Right ventricle myocardium inferior (tissue), 1 donor: ENCODE results near the gene SPRING1. TPM values are rescaled to one million over a fixed set of nuclear protein-coding genes. Genes with fewer than 3 reads are reported as not detected.
"Not testable (repeated sequence)": the region's sequence is repeated elsewhere in the genome, so short reads cannot be mapped to it uniquely, and the experiment has no call there.

Experiments
- ATAC-seq: fragments of 200-7000 bp; cut with Tn5 transposase; one replicate; pipeline ENCODE4 v1.9.1; 2020; ENCODE audit warnings: mild to moderate bottlenecking, moderate library complexity
- DNase-seq: peaks from one replicate; pipeline ENCODE4 v3.0.0; 2021; ENCODE audit errors: missing footprints
- intact Hi-C: fragments of 100-400 bp; cut with DNase I; formaldehyde crosslinking; loops from one replicate; pipeline ENCODE4 v1.11.0; 2022
- total RNA-seq: library from RNA; stranded (reverse); fragmentation: NEBNext Ultra II Directional; extraction: Animal tissue kit (Norgen Biotek cat#: 25700); gene quantifications from one replicate; pipeline ENCODE4 v1.2.1, GENCODE V29; 2021
- donor health status: DM: no; HTN: yes; CAD: no; lungs with severe emphysema.

The SPRING1 gene
- total RNA-seq, 1 donor from 2014 or later: 9.4 TPM

GRCh38 chr12:116745554-116745953 is 7.7 kb upstream of the SPRING1 start:
- intact Hi-C loops: no loop called here
- DNase-seq: no peak
- no peak for ATAC-seq

- intact Hi-C loops: loop anchor here (5.0 kb wide), 1 partner anchor 73 kb away; no protein-coding TSS in a partner anchor
- no peak for ATAC-seq
Observed at GRCh38 chr12:116744766-116745165, 6.9 kb upstream of the SPRING1 start.

GRCh38 chr12:116742787-116743186 is 4.9 kb upstream of the SPRING1 start:
- not testable (repeated sequence) for DNase-seq, ATAC-seq
- intact Hi-C loops: loop anchor here (5.0 kb wide), 1 partner anchor 75 kb away; no protein-coding TSS in a partner anchor

More at GRCh38 chr12:116744766-116745165, 6.9 kb upstream of the SPRING1 start:
- DNase-seq: no peak

GRCh38 chr12:116739381-116739887 is 1.6 kb upstream of the SPRING1 start:
- no peak for DNase-seq
- intact Hi-C loops: no loop called here
- ATAC-seq: no peak

GRCh38 chr12:116736962-116737773 is 701 bp downstream of the SPRING1 start:
- intact Hi-C loops: no loop called here
- DNase-seq (no peak), ATAC-seq (no peak)

GRCh38 chr12:116735951-116736599 is 1.8 kb downstream of the SPRING1 start:
- DNase-seq (no peak), ATAC-seq (no peak)
- intact Hi-C loops: no loop called here

GRCh38 chr12:116735084-116735483 is 2.8 kb downstream of the SPRING1 start:
- ATAC-seq: no peak
- no peak for DNase-seq
- intact Hi-C loops: no loop called here

- ATAC-seq (no peak), DNase-seq (no peak)
- intact Hi-C loops: no loop called here
Observed at GRCh38 chr12:116734156-116734768, 3.6 kb downstream of the SPRING1 start.

- intact Hi-C loops: no loop called here
- no peak for ATAC-seq
- no peak for DNase-seq
Observed at GRCh38 chr12:116731801-116732200, 6.1 kb downstream of the SPRING1 start.

GRCh38 chr12:116727891-116728290 is 10.0 kb downstream of the SPRING1 start:
- no peak for ATAC-seq
- no peak for DNase-seq
- intact Hi-C loops: no loop called here

GRCh38 chr12:116727261-116727660 is 10.6 kb downstream of the SPRING1 start:
- intact Hi-C loops: no loop called here
- no peak for ATAC-seq
- DNase-seq: no peak

GRCh38 chr12:116726694-116727093 is 11.2 kb downstream of the SPRING1 start:
- ATAC-seq (no peak), DNase-seq (no peak)
- intact Hi-C loops: no loop called here

GRCh38 chr12:116722245-116722644 is 15.6 kb downstream of the SPRING1 start:
- ATAC-seq (no peak), DNase-seq (no peak)
- intact Hi-C loops: no loop called here

- intact Hi-C loops: no loop called here
- DNase-seq: no peak
- ATAC-seq: no peak
Observed at GRCh38 chr12:116719731-116720528, 17.9 kb downstream of the SPRING1 start.

GRCh38 chr12:116718655-116719454 is 19.0 kb downstream of the SPRING1 start:
- DNase-seq (no peak), ATAC-seq (no peak)
- intact Hi-C loops: no loop called here

GRCh38 chr12:116717466-116718437 is 20.1 kb downstream of the SPRING1 start:
- ATAC-seq: peak; percentile 91
- intact Hi-C loops: no loop called here
- peak; percentile 80 for DNase-seq

- DNase-seq (no peak), ATAC-seq (no peak)
- intact Hi-C loops: no loop called here
Observed at GRCh38 chr12:116714175-116714574, 23.7 kb downstream of the SPRING1 start.
